ENCODE results near the gene SIK2. TPM values are rescaled to one million over a fixed set of nuclear protein-coding genes. Genes with fewer than 3 reads are reported as not detected.

Gene SIK2
- total RNA-seq, 3 donors from 2014 or later (not counting 1 experiment from before 2014, with no cell fraction given) = 7.1 to 14.3 (median 8.4) TPM

DNA sequence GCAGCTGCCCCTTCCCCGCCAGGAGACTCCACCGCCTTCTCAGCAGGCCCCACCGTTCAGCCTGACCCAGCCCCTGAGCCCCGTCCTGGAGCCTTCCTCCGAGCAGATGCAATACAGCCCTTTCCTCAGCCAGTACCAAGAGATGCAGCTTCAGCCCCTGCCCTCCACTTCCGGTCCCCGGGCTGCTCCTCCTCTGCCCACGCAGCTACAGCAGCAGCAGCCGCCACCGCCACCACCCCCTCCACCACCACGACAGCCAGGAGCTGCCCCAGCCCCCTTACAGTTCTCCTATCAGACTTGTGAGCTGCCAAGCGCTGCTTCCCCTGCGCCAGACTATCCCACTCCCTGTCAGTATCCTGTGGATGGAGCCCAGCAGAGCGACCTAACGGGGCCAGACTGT is 121.3 kb downstream of the SIK2 start:
- H3K27ac Mint-ChIP-seq = no peak overlapping the region
- TF ChIP-seq, protein P1, sequence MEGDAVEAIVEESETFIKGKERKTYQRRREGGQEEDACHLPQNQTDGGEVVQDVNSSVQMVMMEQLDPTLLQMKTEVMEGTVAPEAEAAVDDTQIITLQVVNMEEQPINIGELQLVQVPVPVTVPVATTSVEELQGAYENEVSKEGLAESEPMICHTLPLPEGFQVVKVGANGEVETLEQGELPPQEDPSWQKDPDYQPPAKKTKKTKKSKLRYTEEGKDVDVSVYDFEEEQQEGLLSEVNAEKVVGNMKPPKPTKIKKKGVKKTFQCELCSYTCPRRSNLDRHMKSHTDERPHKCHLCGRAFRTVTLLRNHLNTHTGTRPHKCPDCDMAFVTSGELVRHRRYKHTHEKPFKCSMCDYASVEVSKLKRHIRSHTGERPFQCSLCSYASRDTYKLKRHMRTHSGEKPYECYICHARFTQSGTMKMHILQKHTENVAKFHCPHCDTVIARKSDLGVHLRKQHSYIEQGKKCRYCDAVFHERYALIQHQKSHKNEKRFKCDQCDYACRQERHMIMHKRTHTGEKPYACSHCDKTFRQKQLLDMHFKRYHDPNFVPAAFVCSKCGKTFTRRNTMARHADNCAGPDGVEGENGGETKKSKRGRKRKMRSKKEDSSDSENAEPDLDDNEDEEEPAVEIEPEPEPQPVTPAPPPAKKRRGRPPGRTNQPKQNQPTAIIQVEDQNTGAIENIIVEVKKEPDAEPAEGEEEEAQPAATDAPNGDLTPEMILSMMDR (IDR thresholded peaks at IDR 0.05) = no peak
- ATAC-seq = no peak
- 94% methylated on average over 15 of the region's 15 CpGs for WGBS (ENCODE audit: insufficient coverage)
- intact Hi-C loops (cut with micrococcal nuclease) = no loop called here
- H3K4me1 ChIP-seq (ENCODE audit: control insufficient read depth, insufficient read depth, low read length) = no peaks in the 10 kb centered on the region
- H3K36me3 ChIP-seq (ENCODE audit: control insufficient read depth, insufficient read depth, low read length) = peaks cover 57% of the 10 kb centered on the region
- H3K27ac ChIP-seq (ENCODE audit: low read length) = no peak overlapping the region
- no peaks in the 10 kb centered on the region for H3K9me3 Mint-ChIP-seq
- DNase-seq = no peak
- H3K36me3 Mint-ChIP-seq = peaks cover 16% of the 10 kb centered on the region
- H3K27me3 ChIP-seq (ENCODE audit: control insufficient read depth, insufficient read depth, low read length) = no peaks in the 10 kb centered on the region
- no peaks in the 10 kb centered on the region for H3K27me3 Mint-ChIP-seq (ENCODE audit: low read depth in 2 of 2)
- no peak overlapping the region for H3K4me3 Mint-ChIP-seq
- no peaks in the 10 kb centered on the region for H3K9me3 ChIP-seq (ENCODE audit: control insufficient read depth, insufficient read depth, low read length)
- no peak overlapping the region for H3K4me3 ChIP-seq (ENCODE audit: low read length)
- no peaks in the 10 kb centered on the region for H3K4me1 Mint-ChIP-seq

DNA sequence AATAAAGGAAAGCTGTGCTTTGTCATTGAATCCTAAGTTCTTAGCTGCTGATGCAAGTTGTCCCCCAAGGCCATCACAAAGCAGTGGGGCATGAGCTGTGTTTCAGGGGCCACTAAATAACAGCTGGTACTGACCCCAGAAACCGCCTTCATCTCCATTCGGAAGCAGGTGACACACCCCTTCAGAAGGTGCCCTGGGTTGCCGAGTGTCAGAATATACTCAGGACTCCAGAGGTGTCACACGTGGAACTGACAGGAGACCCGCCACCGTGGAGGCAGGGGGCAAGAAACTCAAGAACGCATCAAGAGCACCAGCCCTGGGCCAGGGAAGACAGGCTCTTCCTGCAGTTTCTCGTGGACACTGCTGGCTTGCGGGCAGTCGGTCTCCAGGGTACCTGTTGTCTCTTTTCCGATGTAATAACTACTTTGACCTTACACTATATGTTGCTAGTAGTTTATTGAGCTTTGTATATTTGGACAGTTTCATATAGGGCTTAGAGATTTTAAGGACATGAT is 122.4 kb downstream of the SIK2 start:
- H3K27me3 Mint-ChIP-seq (ENCODE audit: low read depth in 2 of 2) = no peaks in the 10 kb centered on the region
- Histone ChIP-seq H3K27me3 (ENCODE audit: control insufficient read depth, insufficient read depth, low read length) (no peaks in the 10 kb centered on the region), H3K4me3 (ENCODE audit: low read length) (no peak overlapping the region), H3K4me1 (ENCODE audit: control insufficient read depth, insufficient read depth, low read length) (no peaks in the 10 kb centered on the region), H3K36me3 (ENCODE audit: control insufficient read depth, insufficient read depth, low read length) (peaks cover 54% of the 10 kb centered on the region), H3K27ac (ENCODE audit: low read length) (no peak overlapping the region), H3K9me3 (ENCODE audit: control insufficient read depth, insufficient read depth, low read length) (no peaks in the 10 kb centered on the region)
- H3K4me1 Mint-ChIP-seq = no peaks in the 10 kb centered on the region
- intact Hi-C loops (cut with micrococcal nuclease) = no loop called here
- ATAC-seq (no peak), DNase-seq (no peak)
- TF ChIP-seq, protein P1 (IDR thresholded peaks at IDR 0.05) = no peak
- no peak overlapping the region for H3K27ac Mint-ChIP-seq
- peaks cover 16% of the 10 kb centered on the region for H3K36me3 Mint-ChIP-seq
- no peaks in the 10 kb centered on the region for H3K9me3 Mint-ChIP-seq
- WGBS (ENCODE audit: insufficient coverage) = 95% methylated on average over 10 of the region's 11 CpGs
- no peak overlapping the region for H3K4me3 Mint-ChIP-seq

DNA sequence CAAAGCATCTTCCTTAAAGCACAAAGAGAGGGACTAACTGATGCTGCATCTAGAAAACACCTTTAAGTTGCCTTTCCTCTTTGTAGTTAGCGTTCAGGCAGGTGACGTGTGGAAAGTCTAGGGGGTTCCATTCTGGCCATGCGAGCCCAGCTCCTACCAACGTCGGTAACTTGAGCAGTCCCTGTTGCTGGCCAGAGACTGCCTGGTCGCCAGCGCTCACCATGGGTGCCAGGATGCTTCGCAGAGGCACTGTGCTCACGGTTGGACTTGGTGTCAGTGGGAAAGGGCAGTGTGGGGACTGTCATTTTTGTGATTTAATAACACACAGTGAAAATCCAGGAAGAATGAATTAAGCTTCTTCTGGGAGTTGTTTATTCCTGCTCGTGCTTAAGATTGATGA is 123.4 kb downstream of the SIK2 start:
- Mint-ChIP-seq H3K27me3 (ENCODE audit: low read depth in 2 of 2) (no peaks in the 10 kb centered on the region), H3K4me1 (no peaks in the 10 kb centered on the region), H3K4me3 (no peak overlapping the region), H3K27ac (no peak overlapping the region), H3K36me3 (peaks cover 16% of the 10 kb centered on the region), H3K9me3 (no peaks in the 10 kb centered on the region)
- ATAC-seq = no peak
- H3K4me3 ChIP-seq (ENCODE audit: low read length) = no peak overlapping the region
- WGBS (ENCODE audit: insufficient coverage) = 93% methylated on average over 9 of the region's 10 CpGs
- DNase-seq = no peak
- intact Hi-C loops (cut with micrococcal nuclease) = no loop called here
- no peaks in the 10 kb centered on the region for H3K9me3 ChIP-seq (ENCODE audit: control insufficient read depth, insufficient read depth, low read length)
- no peaks in the 10 kb centered on the region for H3K4me1 ChIP-seq (ENCODE audit: control insufficient read depth, insufficient read depth, low read length)
- TF ChIP-seq, protein P1 (IDR thresholded peaks at IDR 0.05) = no peak
- no peaks in the 10 kb centered on the region for H3K27me3 ChIP-seq (ENCODE audit: control insufficient read depth, insufficient read depth, low read length)
- H3K27ac ChIP-seq (ENCODE audit: low read length) = no peak overlapping the region
- peaks cover 44% of the 10 kb centered on the region for H3K36me3 ChIP-seq (ENCODE audit: control insufficient read depth, insufficient read depth, low read length)

DNA sequence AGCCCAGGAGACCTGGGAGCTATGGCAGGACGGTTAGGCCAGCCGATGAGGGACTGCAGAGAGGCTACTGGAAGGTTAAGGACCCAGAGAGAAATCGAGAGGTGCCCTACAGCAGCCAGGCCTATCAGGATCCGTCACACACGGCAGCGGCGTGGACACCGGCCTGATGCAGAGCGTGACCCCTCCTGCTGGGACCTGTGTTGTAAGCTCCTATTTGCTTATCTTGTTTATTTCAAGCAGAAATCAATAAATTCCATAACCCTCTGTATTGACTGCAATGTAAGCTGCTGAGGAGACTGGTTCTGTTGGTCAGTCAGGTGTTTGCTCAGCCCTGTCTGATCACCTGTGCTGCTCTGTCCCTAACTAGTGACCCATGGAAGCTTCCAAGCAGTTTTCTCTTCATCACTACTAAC is 124.1 kb downstream of the SIK2 start:
- Histone ChIP-seq H3K27me3 (ENCODE audit: control insufficient read depth, insufficient read depth, low read length) (no peaks in the 10 kb centered on the region), H3K4me1 (ENCODE audit: control insufficient read depth, insufficient read depth, low read length) (no peaks in the 10 kb centered on the region), H3K9me3 (ENCODE audit: control insufficient read depth, insufficient read depth, low read length) (no peaks in the 10 kb centered on the region), H3K4me3 (ENCODE audit: low read length) (no peak overlapping the region), H3K27ac (ENCODE audit: low read length) (no peak overlapping the region), H3K36me3 (ENCODE audit: control insufficient read depth, insufficient read depth, low read length) (peaks cover 39% of the 10 kb centered on the region)
- Mint-ChIP-seq H3K27ac (no peak overlapping the region), H3K9me3 (no peaks in the 10 kb centered on the region), H3K4me1 (no peaks in the 10 kb centered on the region), H3K4me3 (no peak overlapping the region), H3K36me3 (peaks cover 16% of the 10 kb centered on the region), H3K27me3 (ENCODE audit: low read depth in 2 of 2) (no peaks in the 10 kb centered on the region)
- TF ChIP-seq, protein P1 (IDR thresholded peaks at IDR 0.05) = no peak
- intact Hi-C loops (cut with micrococcal nuclease) = no loop called here
- no peak for DNase-seq
- no peak for ATAC-seq
- WGBS (ENCODE audit: insufficient coverage) = 97% methylated on average over 9 of the region's 9 CpGs

Data from natural killer cell (primary cell).